OCI-LY1 (cell line): Measurements from ENCODE around the gene STX11.

Experiments used
- H2AFZ ChIP-seq: fragments of 200-600 bp; sonication (generic), shearing (Covaris generic); 2 replicates; pipeline ENCODE4 v1.6.0; 2014; ENCODE audit warnings: antibody characterized with exemption, mild to moderate bottlenecking, low read length
- H3F3A ChIP-seq: fragments of 200-600 bp; sonication (generic), shearing (Covaris generic); 2 replicates; pipeline ENCODE4 v1.6.0; 2014; ENCODE audit warnings: mild to moderate bottlenecking, antibody characterized with exemption, low read length, moderate library complexity; ENCODE audit not compliant: insufficient read depth
- H3K27ac ChIP-seq: fragments of 200-600 bp; sonication (generic); 2 replicates; pipeline ENCODE4 v1.5.1; 2014; ENCODE audit warnings: low read length, mixed run types, mild to moderate bottlenecking, low read depth; ENCODE audit not compliant: poor library complexity, severe bottlenecking
- H3K27me3 ChIP-seq: fragments of 200-600 bp; sonication (generic); 2 replicates; pipeline ENCODE4 v1.6.0; 2014; ENCODE audit warnings: antibody characterized with exemption, mild to moderate bottlenecking, low read length, moderate library complexity; ENCODE audit not compliant: insufficient read depth
- H3K36me3 ChIP-seq: fragments of 200-600 bp; sonication (generic); 2 replicates; pipeline ENCODE4 v1.6.1; 2014; ENCODE audit warnings: mild to moderate bottlenecking, antibody characterized with exemption, low read length, moderate library complexity, mixed read lengths; ENCODE audit not compliant: insufficient read depth
- H3K4me1 ChIP-seq: fragments of 200-600 bp; sonication (generic); 2 replicates; pipeline ENCODE4 v1.5.1; 2014; ENCODE audit warnings: mild to moderate bottlenecking, low read length, moderate library complexity; ENCODE audit not compliant: insufficient read depth, severe bottlenecking
- H3K4me2 ChIP-seq: fragments of 200-600 bp; sonication (generic), shearing (Covaris generic); 2 replicates; pipeline ENCODE4 v1.6.1; 2014; ENCODE audit warnings: low read length
- H3K4me3 ChIP-seq: fragments of 200-600 bp; sonication (generic); 2 replicates; pipeline ENCODE4 v1.5.1; 2014; ENCODE audit warnings: low read length, low read depth, mild to moderate bottlenecking, mixed read lengths; ENCODE audit not compliant: poor library complexity, severe bottlenecking
- H3K79me2 ChIP-seq: fragments of 200-600 bp; shearing (Covaris generic); 2 replicates; pipeline ENCODE4 v1.6.1; 2016; ENCODE audit warnings: mixed run types, low read length, mixed read lengths; ENCODE audit not compliant: insufficient read depth
- H3K9ac ChIP-seq: fragments of 200-600 bp; sonication (generic), shearing (Covaris generic); 2 replicates; pipeline ENCODE4 v1.6.1; 2014; ENCODE audit warnings: mild to moderate bottlenecking, low read length, mixed read lengths
- H3K9me2 ChIP-seq: fragments of 200-600 bp; sonication (generic), shearing (Covaris generic); 2 replicates; pipeline ENCODE4 v1.6.1; 2014; ENCODE audit warnings: low read depth, mild to moderate bottlenecking, low read length, mixed read lengths
- H3K9me3 ChIP-seq: fragments of 200-600 bp; shearing (Covaris generic); 2 replicates; pipeline ENCODE4 v1.6.1; 2014; ENCODE audit warnings: low read length, mixed read lengths
- H4K20me1 ChIP-seq: fragments of 200-600 bp; sonication (generic), shearing (Covaris generic); 2 replicates; pipeline ENCODE4 v1.6.0; 2016; ENCODE audit warnings: mild to moderate bottlenecking, low read length; ENCODE audit not compliant: insufficient read depth
- CTCF ChIP-seq: fragments of 200-600 bp; sonication (generic), shearing (Covaris generic); IDR thresholded peaks from 2 replicates; pipeline ENCODE4 v1.5.1; 2017; ENCODE audit warnings: mild to moderate bottlenecking, antibody characterized with exemption, low read length, moderate library complexity, mixed read lengths
- EZH2 ChIP-seq: fragments of 200-600 bp; sonication (generic), shearing (Covaris generic); IDR thresholded peaks from 2 replicates; pipeline ENCODE4 v1.8.0; 2017; ENCODE audit warnings: borderline replicate concordance, mixed run types, mild to moderate bottlenecking, antibody characterized with exemption, low read length, moderate library complexity, mixed read lengths

Gene STX11

GRCh38 chr6:144232832-144233230, 82.5 kb downstream of the STX11 start:
- Histone ChIP-seq H3K4me2 (no peak overlapping the region), H3F3A (no peaks in the 10 kb centered on the region), H3K27me3 (no peaks in the 10 kb centered on the region), H3K79me2 (no peaks in the 10 kb centered on the region), H4K20me1 (no peaks in the 10 kb centered on the region), H3K27ac (no peak overlapping the region), H3K4me3 (no peak overlapping the region), H3K9me3 (no peaks in the 10 kb centered on the region), H3K36me3 (no peaks in the 10 kb centered on the region), H3K9me2 (no peaks in the 10 kb centered on the region), H3K4me1 (no peaks in the 10 kb centered on the region), H3K9ac (no peak overlapping the region), H2AFZ (no peak overlapping the region)
- TF ChIP-seq EZH2 (no peak), CTCF (no peak)

DNA sequence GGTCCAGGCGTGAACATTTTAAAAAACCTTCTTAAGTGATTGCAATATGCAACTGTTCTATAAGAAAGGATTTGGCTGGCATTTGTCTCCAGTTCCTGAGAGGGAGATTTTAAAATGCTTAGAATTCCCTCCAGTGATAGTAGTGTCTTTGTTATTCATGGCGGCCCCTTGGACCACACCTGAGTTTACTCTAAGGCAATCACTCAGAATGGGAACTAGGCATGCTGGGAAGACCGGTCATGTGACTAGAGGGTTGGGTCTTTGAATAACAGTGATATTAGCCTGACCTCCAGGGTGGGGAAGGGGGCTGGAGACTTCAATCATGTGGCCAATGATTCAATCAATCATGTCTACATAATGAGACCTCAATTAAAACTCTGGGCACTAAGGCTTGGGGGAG, 84.1 kb downstream of the STX11 start:
- Histone ChIP-seq H3K9ac (no peak overlapping the region), H3K79me2 (no peaks in the 10 kb centered on the region), H3K9me2 (no peaks in the 10 kb centered on the region), H4K20me1 (no peaks in the 10 kb centered on the region), H2AFZ (no peak overlapping the region), H3K36me3 (no peaks in the 10 kb centered on the region), H3K27ac (no peak overlapping the region), H3K4me2 (no peak overlapping the region), H3K27me3 (no peaks in the 10 kb centered on the region), H3K9me3 (no peaks in the 10 kb centered on the region), H3K4me3 (no peak overlapping the region), H3F3A (no peaks in the 10 kb centered on the region), H3K4me1 (no peaks in the 10 kb centered on the region)
- TF ChIP-seq EZH2: no peak
- no peak for TF ChIP-seq CTCF

DNA sequence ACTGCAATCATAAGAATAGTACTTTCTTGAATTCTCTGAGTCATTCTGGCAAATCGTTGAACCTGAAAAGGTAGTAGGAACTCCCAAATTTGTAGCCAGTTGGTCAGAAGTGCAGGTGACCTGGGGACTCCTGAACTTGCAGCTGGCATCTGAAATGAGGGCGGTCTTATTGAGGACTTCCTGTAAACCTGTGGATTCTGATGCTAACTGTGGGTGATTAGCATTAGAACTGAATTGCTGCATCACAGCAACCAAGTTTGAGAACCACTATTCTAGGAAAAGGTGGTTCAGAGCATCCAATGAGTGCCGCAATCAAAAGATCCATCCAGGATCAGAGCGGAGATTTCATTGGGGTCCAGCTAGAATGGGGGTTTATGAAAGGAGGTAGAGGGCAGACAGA, 84.6 kb downstream of the STX11 start:
- no peak overlapping the region for H2AFZ ChIP-seq
- H3K79me2 ChIP-seq: no peaks in the 10 kb centered on the region
- no peaks in the 10 kb centered on the region for H3K36me3 ChIP-seq
- no peak for TF ChIP-seq CTCF
- no peak overlapping the region for H3K4me2 ChIP-seq
- H3K9me2 ChIP-seq: no peaks in the 10 kb centered on the region
- H3K4me1 ChIP-seq: no peaks in the 10 kb centered on the region
- no peaks in the 10 kb centered on the region for H4K20me1 ChIP-seq
- H3K27me3 ChIP-seq: no peaks in the 10 kb centered on the region
- no peak overlapping the region for H3K4me3 ChIP-seq
- no peak overlapping the region for H3K9ac ChIP-seq
- H3F3A ChIP-seq: no peaks in the 10 kb centered on the region
- H3K27ac ChIP-seq: no peak overlapping the region
- no peaks in the 10 kb centered on the region for H3K9me3 ChIP-seq
